Peyer's patch (tissue), 4 donors: ENCODE results near the gene ZNF670.

Source experiments
- POLR2A ChIP-seq, 2 donors: fragments of 450-650 bp; IDR thresholded peaks; one replicate each; pipeline ENCODE4 v1.5.1; 2017; ENCODE audit warnings: antibody characterized with exemption in 2 of 2, mild to moderate bottlenecking in 2 of 2, moderate library complexity in 2 of 2
- TF ChIP-seq, protein P1 (sequence below), 6 experiments: fragments of 450-650 bp in 4 of 6; fragments of 200-600 bp in 2 of 6; sonication (generic) in 1 of 6; IDR thresholded peaks; one replicate each; pipeline ENCODE4 v1.5.1; 2017 to 2019; ENCODE audit warnings: antibody characterized with exemption in 6 of 6, mild to moderate bottlenecking in 3 of 6, moderate library complexity in 1 of 6

DNA sequence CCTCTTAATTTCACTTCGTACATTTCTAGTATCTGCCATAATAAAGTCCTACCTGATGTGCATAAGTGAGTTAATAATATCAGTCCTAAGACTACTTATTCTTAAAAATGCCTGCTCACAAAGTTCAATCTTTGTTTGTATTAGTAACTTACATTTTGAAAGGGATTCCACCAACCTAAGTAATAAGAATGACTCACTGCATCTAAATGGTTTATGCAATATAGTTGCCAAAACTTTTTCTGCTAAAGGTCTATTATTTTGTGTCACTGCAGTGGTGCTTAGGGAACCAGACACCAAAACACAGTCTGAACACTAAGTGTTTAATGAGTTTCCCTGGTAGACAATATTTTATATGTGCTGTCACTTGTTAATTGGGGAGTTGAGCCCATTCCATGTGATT, 23.8 kb upstream of the ZNF670 start:
- TF ChIP-seq, protein P1, sequence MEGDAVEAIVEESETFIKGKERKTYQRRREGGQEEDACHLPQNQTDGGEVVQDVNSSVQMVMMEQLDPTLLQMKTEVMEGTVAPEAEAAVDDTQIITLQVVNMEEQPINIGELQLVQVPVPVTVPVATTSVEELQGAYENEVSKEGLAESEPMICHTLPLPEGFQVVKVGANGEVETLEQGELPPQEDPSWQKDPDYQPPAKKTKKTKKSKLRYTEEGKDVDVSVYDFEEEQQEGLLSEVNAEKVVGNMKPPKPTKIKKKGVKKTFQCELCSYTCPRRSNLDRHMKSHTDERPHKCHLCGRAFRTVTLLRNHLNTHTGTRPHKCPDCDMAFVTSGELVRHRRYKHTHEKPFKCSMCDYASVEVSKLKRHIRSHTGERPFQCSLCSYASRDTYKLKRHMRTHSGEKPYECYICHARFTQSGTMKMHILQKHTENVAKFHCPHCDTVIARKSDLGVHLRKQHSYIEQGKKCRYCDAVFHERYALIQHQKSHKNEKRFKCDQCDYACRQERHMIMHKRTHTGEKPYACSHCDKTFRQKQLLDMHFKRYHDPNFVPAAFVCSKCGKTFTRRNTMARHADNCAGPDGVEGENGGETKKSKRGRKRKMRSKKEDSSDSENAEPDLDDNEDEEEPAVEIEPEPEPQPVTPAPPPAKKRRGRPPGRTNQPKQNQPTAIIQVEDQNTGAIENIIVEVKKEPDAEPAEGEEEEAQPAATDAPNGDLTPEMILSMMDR (IDR thresholded peaks at IDR 0.05): no peak
- TF ChIP-seq POLR2A (IDR thresholded peaks at IDR 0.05): no peak
